Muscle of leg (tissue), 11 donors: Measurements from ENCODE around the gene ATRN. TPM values are rescaled to one million over a fixed set of nuclear protein-coding genes. Genes with fewer than 3 reads are reported as not detected.

Experiments used
- DNase-seq: peaks from one replicate; pipeline ENCODE4 v3.0.0; 2013
- H3K27ac ChIP-seq: one replicate; pipeline ENCODE4 v1.5.1; 2013; ENCODE audit warnings: mild to moderate bottlenecking, low read length, control low read depth
- H3K27me3 ChIP-seq: one replicate; pipeline ENCODE4 v1.6.1; 2013; ENCODE audit warnings: low read length; ENCODE audit not compliant: control insufficient read depth, insufficient read depth
- H3K36me3 ChIP-seq: one replicate; pipeline ENCODE4 v1.6.1; 2013; ENCODE audit warnings: low read length; ENCODE audit not compliant: control insufficient read depth, insufficient read depth
- H3K4me1 ChIP-seq: one replicate; pipeline ENCODE4 v1.6.1; 2013; ENCODE audit warnings: low read length; ENCODE audit not compliant: control insufficient read depth, insufficient read depth
- H3K4me3 ChIP-seq: one replicate; pipeline ENCODE4 v1.5.1; 2013; ENCODE audit warnings: low read length, control low read depth
- H3K9me3 ChIP-seq: replicated peaks from 2 replicates; pipeline ENCODE4 v1.6.1; 2013; ENCODE audit warnings: low read depth, low read length; ENCODE audit not compliant: control insufficient read depth
- WGBS: methylation state at CpG from one replicate; pipeline ENCODE4 v1.1.5; 2013; ENCODE audit warnings: missing lambda C conversion rate; ENCODE audit not compliant: insufficient coverage; 5-methylcytosine and 5-hydroxymethylcytosine counted together
- polyA plus RNA-seq, 8 donors: library from polyadenylated mRNA; unstranded; fragments of 120-200 nt; gene quantifications; one replicate each; pipeline versions ENCODE4 v1.2.1 to v1.2.3, GENCODE V29; 2013; ENCODE audit warnings: inconsistent platforms in 1 of 8, low replicate concordance in 1 of 8; ENCODE audit not compliant: insufficient read length in 8 of 8, insufficient read depth in 1 of 8
- total RNA-seq: library from RNA; stranded (reverse); fragments of 120-200 nt; gene quantifications from one replicate; pipeline ENCODE4 v1.2.4, GENCODE V29; 2013

ATRN gene
- total and polyA plus RNA-seq, 9 donors, result 19.6 to 32.1 (median 24.4) TPM

- Histone ChIP-seq H3K27me3 (no peaks in the 10 kb centered on the region), H3K36me3 (peaks cover 3% of the 10 kb centered on the region), H3K27ac (no peak overlapping the region), H3K4me3 (no peak overlapping the region), H3K4me1 (peaks cover 47% of the 10 kb centered on the region), H3K9me3 (no peaks in the 10 kb centered on the region)
- no peak for DNase-seq
- WGBS, result 100% methylated on average over 1 of the region's 3 CpGs
Observed at GRCh38 chr20:3690413-3690812, 219.6 kb downstream of the ATRN start.

- Histone ChIP-seq H3K9me3 (no peaks in the 10 kb centered on the region), H3K27ac (no peak overlapping the region), H3K4me3 (no peak overlapping the region), H3K4me1 (peaks cover 38% of the 10 kb centered on the region), H3K36me3 (peaks cover 3% of the 10 kb centered on the region), H3K27me3 (no peaks in the 10 kb centered on the region)
- WGBS, result 90% methylated on average over 16 of the region's 16 CpGs
- no peak for DNase-seq
Observed at GRCh38 chr20:3691306-3691705, 220.5 kb downstream of the ATRN start.

- H3K4me1 ChIP-seq, result peaks cover 38% of the 10 kb centered on the region
- 82% methylated on average over 9 of the region's 9 CpGs for WGBS
- no peak overlapping the region for H3K4me3 ChIP-seq
- no peaks in the 10 kb centered on the region for H3K27me3 ChIP-seq
- no peak overlapping the region for H3K27ac ChIP-seq
- DNase-seq, result no peak
- H3K36me3 ChIP-seq, result peaks cover 3% of the 10 kb centered on the region
- no peaks in the 10 kb centered on the region for H3K9me3 ChIP-seq
Observed at GRCh38 chr20:3691897-3692296, 221.1 kb downstream of the ATRN start.

- Histone ChIP-seq H3K4me1 (peaks cover 38% of the 10 kb centered on the region), H3K9me3 (no peaks in the 10 kb centered on the region), H3K27me3 (no peaks in the 10 kb centered on the region), H3K4me3 (no peak overlapping the region), H3K36me3 (peaks cover 3% of the 10 kb centered on the region), H3K27ac (no peak overlapping the region)
- no peak for DNase-seq
- 86% methylated on average over 23 of the region's 23 CpGs for WGBS
Observed at GRCh38 chr20:3692706-3693294, 222.0 kb downstream of the ATRN start.

- Histone ChIP-seq H3K4me3 (no peak overlapping the region), H3K27ac (no peak overlapping the region), H3K9me3 (no peaks in the 10 kb centered on the region), H3K27me3 (no peaks in the 10 kb centered on the region), H3K4me1 (peaks cover 38% of the 10 kb centered on the region), H3K36me3 (peaks cover 3% of the 10 kb centered on the region)
- 88% methylated on average over 12 of the region's 13 CpGs for WGBS
- no peak for DNase-seq
Observed at GRCh38 chr20:3693376-3693775, 222.6 kb downstream of the ATRN start.

- DNase-seq, result no peak
- peaks cover 36% of the 10 kb centered on the region for H3K4me1 ChIP-seq
- 100% methylated on average over 2 of the region's 5 CpGs for WGBS
- H3K27ac ChIP-seq, result no peak overlapping the region
- H3K4me3 ChIP-seq, result no peak overlapping the region
- H3K9me3 ChIP-seq, result no peaks in the 10 kb centered on the region
- no peaks in the 10 kb centered on the region for H3K27me3 ChIP-seq
- H3K36me3 ChIP-seq, result peaks cover 3% of the 10 kb centered on the region
Observed at GRCh38 chr20:3694864-3695263, 224.0 kb downstream of the ATRN start.

- Histone ChIP-seq H3K27me3 (no peaks in the 10 kb centered on the region), H3K4me1 (peaks cover 33% of the 10 kb centered on the region), H3K36me3 (peaks cover 3% of the 10 kb centered on the region), H3K9me3 (no peaks in the 10 kb centered on the region), H3K27ac (no peak overlapping the region), H3K4me3 (no peak overlapping the region)
- no CpG with 5 or more reads among the region's 1 CpG for WGBS
- DNase-seq, result no peak
Observed at GRCh38 chr20:3696200-3696599, 225.4 kb downstream of the ATRN start.

GRCh38 chr20:3696745-3697587 is 226.1 kb downstream of the ATRN start:
- DNase-seq, result peak; percentile 3
- Histone ChIP-seq H3K9me3 (no peaks in the 10 kb centered on the region), H3K27me3 (no peaks in the 10 kb centered on the region), H3K4me1 (peaks cover 33% of the 10 kb centered on the region), H3K4me3 (no peak overlapping the region), H3K36me3 (peaks cover 3% of the 10 kb centered on the region), H3K27ac (peak overlapping the region; percentile 91)
- 78% methylated on average over 12 of the region's 15 CpGs for WGBS

- no peaks in the 10 kb centered on the region for H3K27me3 ChIP-seq
- H3K4me3 ChIP-seq, result no peak overlapping the region
- peaks cover 33% of the 10 kb centered on the region for H3K4me1 ChIP-seq
- peak; percentile 59 for DNase-seq
- no peaks in the 10 kb centered on the region for H3K9me3 ChIP-seq
- peak overlapping the region; percentile 91 for H3K27ac ChIP-seq
- peaks cover 3% of the 10 kb centered on the region for H3K36me3 ChIP-seq
- 55% methylated on average over 11 of the region's 18 CpGs for whole genome bisulfite sequencing
Observed at GRCh38 chr20:3697588-3698305, 226.9 kb downstream of the ATRN start.

GRCh38 chr20:3698591-3699001 is 227.8 kb downstream of the ATRN start:
- Histone ChIP-seq H3K27ac (peak overlapping the region; percentile 91), H3K4me3 (no peak overlapping the region)
- 6% methylated on average over 3 of the region's 6 CpGs for WGBS

More at GRCh38 chr20:3698591-3699001, 227.8 kb downstream of the ATRN start:
- H3K9me3 ChIP-seq, result no peaks in the 10 kb centered on the region
- peak; percentile 84 for DNase-seq
- peaks cover 1% of the 10 kb centered on the region for H3K36me3 ChIP-seq
- H3K27me3 ChIP-seq, result no peaks in the 10 kb centered on the region
- H3K4me1 ChIP-seq, result peaks cover 37% of the 10 kb centered on the region
